GM13977 (cell line): Measurements from ENCODE around the gene NEK11.
A peak's percentile ranks its signal among the peaks of the same experiment; 100 is the strongest.

Experiments
- DNase-seq: peaks from one replicate; pipeline ENCODE4 v3.0.0; 2012; ENCODE audit warnings: low spot score
- CTCF ChIP-seq: IDR thresholded peaks from 2 replicates; pipeline ENCODE4 v1.5.1; 2012; ENCODE audit warnings: mild to moderate bottlenecking, control low read depth; ENCODE audit not compliant: insufficient read depth; ENCODE audit errors: extremely low read depth, missing control alignments
- in situ Hi-C: fragments of 300-500 bp; cut with MboI; formaldehyde crosslinking; loops from one replicate; pipeline ENCODE4 v1.12.0; 2022; ENCODE audit warnings: low sequenced_read_pairs, low pct_unique_long_range_greater_than_20kb, mixed read lengths, inconsistent platforms; ENCODE audit not compliant: unreplicated experiment

NEK11 gene

GRCh38 chr3:131174752-131175151 lies 148.1 kb downstream of the NEK11 start:
- TF ChIP-seq CTCF, result no peak
- DNase-seq, result peak; percentile 17
- in situ Hi-C loops, result no loop called here

GRCh38 chr3:131178710-131179375 lies 152.2 kb downstream of the NEK11 start:
- in situ Hi-C loops, result no loop called here
- TF ChIP-seq CTCF, result no peak
- no peak for DNase-seq

GRCh38 chr3:131192701-131193100 lies 166.0 kb downstream of the NEK11 start:
- TF ChIP-seq CTCF, result no peak
- in situ Hi-C loops, result no loop called here

GRCh38 chr3:131193641-131194238 lies 167.1 kb downstream of the NEK11 start:
- no peak for DNase-seq
- in situ Hi-C loops, result no loop called here
- no peak for TF ChIP-seq CTCF

More at GRCh38 chr3:131192701-131193100, 166.0 kb downstream of the NEK11 start:
- no peak for DNase-seq

- no peak for DNase-seq
- no peak for TF ChIP-seq CTCF
- in situ Hi-C loops, result no loop called here
These were observed 168.1 kb downstream of the NEK11 start for GRCh38 chr3:131194816-131195215.

- no peak for DNase-seq
- no peak for TF ChIP-seq CTCF
- in situ Hi-C loops, result no loop called here
These were observed 174.0 kb downstream of the NEK11 start for GRCh38 chr3:131200636-131201199.
